Activated T-cell treated with anti-CD3 and anti-CD28 coated beads, Interleukin-2, amount 50 U/mL, for 72 hours (primary cell): ENCODE measurements around the gene EPHA7. TPM values are rescaled to one million over a fixed set of nuclear protein-coding genes. Genes with fewer than 3 reads are reported as not detected.

Experiments
- ATAC-seq, 2 donors: fragments of 150-1000 bp; cut with Tn5 transposase; replicated peaks in 1 of 2; 2 replicates each; pipeline ENCODE4 v1.10.0; 2021; ENCODE audit warnings: moderate library complexity in 2 of 2, mild to moderate bottlenecking in 1 of 2
- DNase-seq, 2 donors: peaks; one replicate each; pipeline ENCODE4 v3.0.0; 2021 to 2022; ENCODE audit warnings: mixed read lengths in 1 of 2
- H3K27ac Mint-ChIP-seq: one replicate; pipeline ENCODE4 v1.8.0; 2022; ENCODE audit warnings: mild to moderate bottlenecking, moderate library complexity, mixed read lengths
- H3K27me3 Mint-ChIP-seq: one replicate; pipeline ENCODE4 v1.8.0; 2022; ENCODE audit warnings: low read depth, mixed read lengths
- H3K36me3 Mint-ChIP-seq, 2 donors: one replicate each; pipeline ENCODE4 v1.8.0; 2022; ENCODE audit warnings: mixed read lengths in 2 of 2, mild to moderate bottlenecking in 1 of 2; ENCODE audit not compliant: insufficient read depth in 2 of 2
- H3K4me1 Mint-ChIP-seq: one replicate; pipeline ENCODE4 v1.8.0; 2022; ENCODE audit warnings: low read depth, mixed read lengths
- H3K4me3 Mint-ChIP-seq, 2 donors: one replicate each; pipeline ENCODE4 v1.8.0; 2022; ENCODE audit warnings: mild to moderate bottlenecking in 2 of 2, mixed read lengths in 2 of 2, moderate library complexity in 2 of 2
- H3K9me3 Mint-ChIP-seq, 2 donors: one replicate each; pipeline ENCODE4 v1.8.0; 2022; ENCODE audit warnings: mixed read lengths in 2 of 2
- total RNA-seq, 2 donors: library from RNA; stranded (reverse); gene quantifications; one replicate each; pipeline ENCODE4 v1.2.3, GENCODE V29; 2022

The EPHA7 gene
- total RNA-seq, 2 donors from 2014 or later: not detected

DNA sequence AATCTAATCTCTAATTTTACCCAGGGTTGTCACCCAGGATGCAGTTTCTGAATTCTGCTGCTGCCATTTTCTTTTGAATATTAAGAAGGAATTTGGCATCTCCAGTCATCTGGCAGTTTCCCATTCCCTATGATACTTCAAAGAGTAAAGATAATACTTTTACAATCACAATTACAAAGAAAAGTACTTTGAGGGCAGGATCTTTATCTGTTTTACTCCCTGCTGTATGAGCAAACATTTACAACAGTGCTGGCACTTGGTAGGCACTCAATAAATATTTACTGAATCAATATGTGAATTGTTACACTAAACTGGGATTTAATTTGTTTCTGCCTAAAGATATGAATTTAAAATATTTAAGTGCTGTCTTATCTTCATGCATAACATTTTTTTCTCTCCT is 224.9 kb downstream of the EPHA7 start:
- ATAC-seq (no peak), DNase-seq (no peak)
- Mint-ChIP-seq H3K9me3 (peaks cover 6 to 10% of the 10 kb centered on the region in 2 donors), H3K27me3 (no peaks in the 10 kb centered on the region), H3K4me3 (no peak overlapping the region), H3K27ac (no peak overlapping the region), H3K36me3 (peaks cover 0 to 3% of the 10 kb centered on the region in 2 donors), H3K4me1 (no peaks in the 10 kb centered on the region)

DNA sequence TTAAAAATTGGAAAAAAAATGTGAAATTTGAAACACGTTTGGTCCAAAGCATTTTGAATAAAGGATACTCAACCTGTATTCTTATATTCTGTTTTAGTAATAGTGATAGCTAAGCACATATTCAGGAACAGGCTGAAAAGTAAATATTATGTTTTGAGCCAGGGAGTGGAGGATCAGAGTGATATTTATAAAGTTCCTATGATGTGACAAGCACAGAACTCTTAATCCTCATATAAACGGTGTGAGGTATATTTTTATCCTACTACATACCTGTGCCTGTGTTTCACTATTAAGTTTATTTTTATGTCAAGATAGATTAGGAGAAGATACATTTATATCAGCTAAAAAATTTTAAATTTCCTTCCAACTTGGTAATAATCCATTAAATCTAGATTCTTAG is 225.5 kb downstream of the EPHA7 start:
- no peaks in the 10 kb centered on the region for H3K27me3 Mint-ChIP-seq
- H3K9me3 Mint-ChIP-seq: peaks cover 6 to 7% of the 10 kb centered on the region in 2 donors
- ATAC-seq: no peak
- H3K36me3 Mint-ChIP-seq: peaks cover 0 to 3% of the 10 kb centered on the region in 2 donors
- no peak for DNase-seq
- H3K27ac Mint-ChIP-seq: no peak overlapping the region
- no peaks in the 10 kb centered on the region for H3K4me1 Mint-ChIP-seq
- no peak overlapping the region for H3K4me3 Mint-ChIP-seq
